Measurements from ENCODE around the gene NOP56. TPM values are rescaled to one million over a fixed set of nuclear protein-coding genes. Genes with fewer than 3 reads are reported as not detected.
"Not testable (repeated sequence)": the region's sequence is repeated elsewhere in the genome, so short reads cannot be mapped to it uniquely, and the experiment has no call there.

NOP56 gene
- total and polyA plus RNA-seq, 4 donors: 46.8 to 138 (median 85.0) TPM

DNA sequence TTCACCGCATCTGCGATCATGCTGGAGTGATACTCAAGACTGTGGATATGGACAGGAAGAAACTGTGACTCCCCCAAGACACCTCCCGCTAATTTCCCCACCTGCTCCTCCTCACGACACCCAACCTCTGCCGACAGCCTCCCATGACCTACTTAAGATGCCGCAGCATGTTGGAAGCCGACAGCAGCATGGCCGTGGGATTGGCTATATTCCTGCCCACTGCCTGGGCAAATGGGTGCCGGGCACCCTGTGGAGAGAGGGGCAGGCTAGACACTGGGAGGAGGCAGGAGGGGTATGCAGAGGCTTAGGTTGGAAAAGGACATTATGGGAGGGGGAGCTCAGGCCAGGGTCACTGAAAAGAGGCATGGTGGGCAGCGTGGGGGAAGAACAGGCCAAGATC is 7.1 kb downstream of the NOP56 start:
- H3K36me3 ChIP-seq (ENCODE audit: control insufficient read depth in 1 of 2, insufficient read depth in 2 of 2, low read length in 1 of 2): peaks cover 0 to 20% of the 10 kb centered on the region in 2 donors
- 87 to 88% methylated on average over 10 of the region's 10 CpGs for WGBS, 2 donors
- H3K4me1 ChIP-seq (ENCODE audit: control insufficient read depth in 1 of 2, insufficient read depth in 2 of 2, low read length in 2 of 2): no peaks in the 10 kb centered on the region
- ATAC-seq (ENCODE audit: low FRiP score): no peak
- H3K27ac ChIP-seq (ENCODE audit: low read depth in 1 of 2, low read length in 2 of 2): no peak overlapping the region
- no peak for DNase-seq
- H3K4me3 ChIP-seq (ENCODE audit: low read length in 2 of 2): no peak overlapping the region
- no peaks in the 10 kb centered on the region for H3K27me3 ChIP-seq (ENCODE audit: control insufficient read depth in 1 of 2, insufficient read depth in 2 of 2, low read length in 1 of 2)
- no peaks in the 10 kb centered on the region for H3K9me3 ChIP-seq (ENCODE audit: control insufficient read depth, low read length)
- intact Hi-C loops (cut with DNase I): loop anchor here (10.0 kb wide), 2 partner anchors 185 to 1335 kb away; partner anchors contain the start of genes SDCBP2 (in 1 of the 2) and SNRPB (in 1 of the 2)

GRCh38 chr20:2663364-2663886 is 11.0 kb downstream of the NOP56 start:
- peak in 1 of 2 donors; percentile 39 for DNase-seq
- no peak for ATAC-seq (ENCODE audit: low FRiP score)
- no peaks in the 10 kb centered on the region for H3K27me3 ChIP-seq (ENCODE audit: control insufficient read depth in 1 of 2, insufficient read depth in 2 of 2, low read length in 1 of 2)
- peak overlapping the region; percentile 15 to 58 for H3K4me3 ChIP-seq (ENCODE audit: low read length in 2 of 2)
- no peaks in the 10 kb centered on the region for H3K4me1 ChIP-seq (ENCODE audit: control insufficient read depth in 1 of 2, insufficient read depth in 2 of 2, low read length in 2 of 2)
- WGBS, 2 donors: 7 to 8% methylated on average over 11 to 13 of the region's 13 CpGs
- peaks cover 0 to 9% of the 10 kb centered on the region in 2 donors for H3K36me3 ChIP-seq (ENCODE audit: control insufficient read depth in 1 of 2, insufficient read depth in 2 of 2, low read length in 1 of 2)
- no peaks in the 10 kb centered on the region for H3K9me3 ChIP-seq (ENCODE audit: control insufficient read depth, low read length)
- intact Hi-C loops (cut with DNase I): no loop called here
- H3K27ac ChIP-seq (ENCODE audit: low read depth in 1 of 2, low read length in 2 of 2): peak overlapping the region in 1 of 2 donors; percentile 22

- ATAC-seq (ENCODE audit: low FRiP score) (peak; percentile 96), DNase-seq (peak; percentile 96 to 97)
- peak within 1 kb of the TSS; percentile 31 to 58 for H3K4me3 ChIP-seq (ENCODE audit: low read length in 2 of 2)
- 5 to 7% methylated on average over 49 of the region's 49 CpGs for WGBS, 2 donors
- no peaks in the 10 kb centered on the region for H3K27me3 ChIP-seq (ENCODE audit: control insufficient read depth in 1 of 2, insufficient read depth in 2 of 2, low read length in 1 of 2)
- H3K9me3 ChIP-seq (ENCODE audit: control insufficient read depth, low read length): no peaks in the 10 kb centered on the region
- intact Hi-C loops (cut with DNase I): loop anchor here in 1 of 2 donors (1.0 kb wide), 1 partner anchor 11 kb away; no protein-coding TSS in a partner anchor
- peak within 1 kb of the TSS; percentile 39 to 80 for H3K27ac ChIP-seq (ENCODE audit: low read depth in 1 of 2, low read length in 2 of 2)
- peaks cover 0 to 5% of the 10 kb centered on the region in 2 donors for H3K36me3 ChIP-seq (ENCODE audit: control insufficient read depth in 1 of 2, insufficient read depth in 2 of 2, low read length in 1 of 2)
- no peaks in the 10 kb centered on the region for H3K4me1 ChIP-seq (ENCODE audit: control insufficient read depth in 1 of 2, insufficient read depth in 2 of 2, low read length in 2 of 2)
These were observed 11.7 kb downstream of the NOP56 start, which contains the start of gene IDH3B for GRCh38 chr20:2663887-2664719. TSS of gene IDH3B (minus strand) at chr20:2664216. CDS start at chr20:2664188, 28 bp downstream.

GRCh38 chr20:2671977-2672376 is 19.5 kb downstream of the NOP56 start:
- intact Hi-C loops (cut with DNase I): no loop called here
- H3K36me3 ChIP-seq (ENCODE audit: control insufficient read depth in 1 of 2, insufficient read depth in 2 of 2, low read length in 1 of 2): no peaks in the 10 kb centered on the region
- no peaks in the 10 kb centered on the region for H3K9me3 ChIP-seq (ENCODE audit: control insufficient read depth, low read length)
- H3K27me3 ChIP-seq (ENCODE audit: control insufficient read depth in 1 of 2, insufficient read depth in 2 of 2, low read length in 1 of 2): no peaks in the 10 kb centered on the region
- WGBS, 2 donors: 17 to 20% methylated on average over 4 of the region's 4 CpGs
- H3K27ac ChIP-seq (ENCODE audit: low read depth in 1 of 2, low read length in 2 of 2): no peak overlapping the region
- peak in 1 of 2 donors; percentile 33 for DNase-seq
- no peak for ATAC-seq (ENCODE audit: low FRiP score)
- no peaks in the 10 kb centered on the region for H3K4me1 ChIP-seq (ENCODE audit: control insufficient read depth in 1 of 2, insufficient read depth in 2 of 2, low read length in 2 of 2)
- H3K4me3 ChIP-seq (ENCODE audit: low read length in 2 of 2): no peak overlapping the region

- H3K36me3 ChIP-seq (ENCODE audit: control insufficient read depth in 1 of 2, insufficient read depth in 2 of 2, low read length in 1 of 2): no peaks in the 10 kb centered on the region
- ATAC-seq (ENCODE audit: low FRiP score): no peak
- 60 to 68% methylated on average over 3 of the region's 3 CpGs for WGBS, 2 donors
- no peak overlapping the region for H3K27ac ChIP-seq (ENCODE audit: low read depth in 1 of 2, low read length in 2 of 2)
- H3K4me3 ChIP-seq (ENCODE audit: low read length in 2 of 2): no peak overlapping the region
- no peaks in the 10 kb centered on the region for H3K9me3 ChIP-seq (ENCODE audit: control insufficient read depth, low read length)
- no peaks in the 10 kb centered on the region for H3K27me3 ChIP-seq (ENCODE audit: control insufficient read depth in 1 of 2, insufficient read depth in 2 of 2, low read length in 1 of 2)
- intact Hi-C loops (cut with DNase I): no loop called here
- H3K4me1 ChIP-seq (ENCODE audit: control insufficient read depth in 1 of 2, insufficient read depth in 2 of 2, low read length in 2 of 2): no peaks in the 10 kb centered on the region
- no peak for DNase-seq
These were observed 20.0 kb downstream of the NOP56 start for GRCh38 chr20:2672446-2672845.

- no peaks in the 10 kb centered on the region for H3K9me3 ChIP-seq (ENCODE audit: control insufficient read depth, low read length)
- intact Hi-C loops (cut with DNase I): no loop called here
- H3K27ac ChIP-seq (ENCODE audit: low read depth in 1 of 2, low read length in 2 of 2): no peak overlapping the region
- no peak overlapping the region for H3K4me3 ChIP-seq (ENCODE audit: low read length in 2 of 2)
- ATAC-seq (ENCODE audit: low FRiP score) (no peak), DNase-seq (peak in 1 of 2 donors; percentile 5)
- 83 to 88% methylated on average over 4 of the region's 4 CpGs for WGBS, 2 donors
- no peaks in the 10 kb centered on the region for H3K36me3 ChIP-seq (ENCODE audit: control insufficient read depth in 1 of 2, insufficient read depth in 2 of 2, low read length in 1 of 2)
- no peaks in the 10 kb centered on the region for H3K4me1 ChIP-seq (ENCODE audit: control insufficient read depth in 1 of 2, insufficient read depth in 2 of 2, low read length in 2 of 2)
- H3K27me3 ChIP-seq (ENCODE audit: control insufficient read depth in 1 of 2, insufficient read depth in 2 of 2, low read length in 1 of 2): no peaks in the 10 kb centered on the region
These were observed 21.0 kb downstream of the NOP56 start for GRCh38 chr20:2673453-2673852.

- WGBS, 2 donors: 64 to 74% methylated on average over 4 of the region's 4 CpGs
- ATAC-seq (ENCODE audit: low FRiP score): no peak
- intact Hi-C loops (cut with DNase I): no loop called here
- Histone ChIP-seq H3K27ac (ENCODE audit: low read depth in 1 of 2, low read length in 2 of 2) (no peak overlapping the region), H3K4me3 (ENCODE audit: low read length in 2 of 2) (no peak overlapping the region), H3K4me1 (ENCODE audit: control insufficient read depth in 1 of 2, insufficient read depth in 2 of 2, low read length in 2 of 2) (no peaks in the 10 kb centered on the region), H3K27me3 (ENCODE audit: control insufficient read depth in 1 of 2, insufficient read depth in 2 of 2, low read length in 1 of 2) (no peaks in the 10 kb centered on the region), H3K36me3 (ENCODE audit: control insufficient read depth in 1 of 2, insufficient read depth in 2 of 2, low read length in 1 of 2) (no peaks in the 10 kb centered on the region), H3K9me3 (ENCODE audit: control insufficient read depth, low read length) (peaks cover 1% of the 10 kb centered on the region)
- no peak for DNase-seq
These were observed 27.6 kb downstream of the NOP56 start for GRCh38 chr20:2680046-2680445.

DNA sequence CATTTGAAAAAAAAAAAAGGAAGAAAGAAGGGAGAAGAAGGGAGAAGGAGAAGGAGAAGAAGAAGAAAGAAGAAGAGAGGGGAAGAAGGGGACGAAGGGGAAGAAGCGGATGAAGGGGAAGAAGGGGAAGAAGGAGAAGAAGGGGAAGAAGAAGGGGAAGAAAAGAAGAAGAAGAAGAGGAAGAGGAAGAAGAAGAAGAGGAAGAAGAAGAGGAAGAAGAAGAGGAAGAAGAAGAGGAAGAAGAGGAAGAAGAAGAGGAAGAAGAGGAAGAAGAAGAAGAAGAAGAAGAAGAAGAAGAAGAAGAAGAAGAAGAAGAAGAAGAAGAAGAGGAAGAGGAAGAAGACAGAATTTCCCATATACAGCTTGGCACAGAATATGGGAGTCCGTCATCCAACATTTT is 29.6 kb downstream of the NOP56 start:
- 50 to 83% methylated on average over 3 of the region's 3 CpGs for WGBS, 2 donors
- intact Hi-C loops (cut with DNase I); H3K27me3 ChIP-seq (ENCODE audit: control insufficient read depth in 1 of 2, insufficient read depth in 2 of 2, low read length in 1 of 2); H3K4me1 ChIP-seq (ENCODE audit: control insufficient read depth in 1 of 2, insufficient read depth in 2 of 2, low read length in 2 of 2); H3K27ac ChIP-seq (ENCODE audit: low read depth in 1 of 2, low read length in 2 of 2); H3K4me3 ChIP-seq (ENCODE audit: low read length in 2 of 2); DNase-seq; ATAC-seq (ENCODE audit: low FRiP score); H3K9me3 ChIP-seq (ENCODE audit: control insufficient read depth, low read length); H3K36me3 ChIP-seq (ENCODE audit: control insufficient read depth in 1 of 2, insufficient read depth in 2 of 2, low read length in 1 of 2): not testable (repeated sequence)
